GM12878 (cell line): ENCODE results near the gene AGAP9. TPM values are rescaled to one million over a fixed set of nuclear protein-coding genes. Genes with fewer than 3 reads are reported as not detected.
"Not testable (repeated sequence)": the region's sequence is repeated elsewhere in the genome, so short reads cannot be mapped to it uniquely, and the experiment has no call there.

Experiments used
- ATAC-seq: fragments of 200-7000 bp; cut with Tn5 transposase; 3 replicates; pipeline ENCODE4 v1.9.1; 2020; ENCODE audit warnings: mild to moderate bottlenecking, moderate library complexity
- BruUV-seq: library from RNA; stranded (reverse); fragments of 400-500 nt; replicated peaks from 2 replicates; lab custom pipeline; 2021; lab: Mats Ljungman, UMichigan
- CTCF ChIA-PET: fragments of 300-600 bp; sonication (Branson Sonifier 250); formaldehyde crosslinking; extraction: SDS; loops from one replicate; lab custom pipeline; 2021; ENCODE audit warnings: inconsistent platforms; lab: Yijun Ruan, JAX
- POLR2A ChIA-PET: fragments of 350-600 bp; formaldehyde crosslinking; extraction: SDS; loops from one replicate; lab custom pipeline; 2021; ENCODE audit warnings: inconsistent platforms; lab: Charles Lee
- RAD21 ChIA-PET: fragments of 300-600 bp; sonication (Branson Sonifier 250); formaldehyde crosslinking; loops from one replicate; lab custom pipeline; 2023; ENCODE audit warnings: antibody characterized with exemption; ENCODE audit not compliant: unreplicated experiment; lab: Charles Lee
- SMC1A ChIA-PET: fragments of 300-600 bp; sonication (Branson Sonifier 250); formaldehyde crosslinking; loops from one replicate; lab custom pipeline; 2023; ENCODE audit not compliant: unreplicated experiment, uncharacterized antibody; lab: Charles Lee
- DNase-seq: peaks from one replicate; pipeline ENCODE4 v3.0.0-alpha.2; 2011; ENCODE audit warnings: low read depth, low spot score
- FAIRE-seq: peaks from 3 replicates; lab custom pipeline; 2011; peaks lifted over from hg19 to GRCh38; lab: Jason Lieb, UNC
- H2AFZ ChIP-seq: 2 replicates; pipeline ENCODE4 v1.6.0; 2011; ENCODE audit warnings: low read depth, low read length, control low read depth; ENCODE audit not compliant: control insufficient read depth
- H3K27ac ChIP-seq: 2 replicates; pipeline ENCODE4 v1.5.1; 2011; ENCODE audit warnings: control low read depth; ENCODE audit not compliant: control insufficient read depth, insufficient read depth
- H3K27me3 ChIP-seq, 2 experiments: replicated peaks in 1 of 2; 2 replicates each; pipeline versions ENCODE4 v1.6.0 to v1.6.1; 2011; ENCODE audit warnings: low read length in 1 of 2; ENCODE audit not compliant: control insufficient read depth in 2 of 2, insufficient read depth in 2 of 2
- H3K36me3 ChIP-seq, 2 experiments: 2 replicates each; pipeline ENCODE4 v1.5.1; 2011; ENCODE audit warnings: low read length in 1 of 2; ENCODE audit not compliant: control insufficient read depth in 2 of 2, insufficient read depth in 2 of 2
- H3K4me1 ChIP-seq: 2 replicates; pipeline ENCODE4 v1.6.1; 2011; ENCODE audit warnings: mild to moderate bottlenecking, low read length, moderate library complexity, mixed read lengths; ENCODE audit not compliant: control insufficient read depth, insufficient read depth
- H3K4me2 ChIP-seq: 2 replicates; pipeline ENCODE4 v1.6.0; 2011; ENCODE audit warnings: control low read depth; ENCODE audit not compliant: control insufficient read depth, insufficient read depth
- H3K4me3 ChIP-seq: fragments of 200-600 bp; sonication (generic); 2 replicates; pipeline ENCODE4 v1.5.1; 2016
- H3K79me2 ChIP-seq: 2 replicates; pipeline ENCODE4 v1.6.0; 2011; ENCODE audit warnings: low read length; ENCODE audit not compliant: control insufficient read depth, insufficient read depth
- H3K9ac ChIP-seq: 2 replicates; pipeline ENCODE4 v1.8.0; 2011; ENCODE audit warnings: low read length, control low read depth, mixed read lengths; ENCODE audit not compliant: control insufficient read depth, insufficient read depth
- H3K9me3 ChIP-seq: replicated peaks from 3 replicates; pipeline ENCODE4 v1.5.1; 2011; ENCODE audit warnings: mild to moderate bottlenecking, low read length; ENCODE audit not compliant: control insufficient read depth, insufficient read depth
- H4K20me1 ChIP-seq: 2 replicates; pipeline ENCODE4 v1.6.0; 2011; ENCODE audit not compliant: control insufficient read depth, insufficient read depth
- WGBS: methylation state at CpG from one replicate; pipeline ENCODE4 v1.1.6; 2016; ENCODE audit warnings: low lambda C conversion rate; ENCODE audit not compliant: insufficient replicate concordance, insufficient coverage; ENCODE audit errors: missing lambda C conversion rate; 5-methylcytosine and 5-hydroxymethylcytosine counted together
- in situ Hi-C: fragments of 300-500 bp; cut with MboI; formaldehyde crosslinking; loops from 9 replicates; pipeline ENCODE4 v1.14.3; 2018; ENCODE audit warnings: mixed read lengths
- intact Hi-C: fragments of 100-400 bp; cut with micrococcal nuclease; formaldehyde crosslinking; loops from one replicate; pipeline ENCODE4 v1.14.2; 2022; ENCODE audit not compliant: unreplicated experiment
- polyA plus RNA-seq, 11 experiments: library from polyadenylated mRNA; depleted of rRNA in 4 of 11; unstranded in 6 of 11; stranded (reverse) in 5 of 11; fragments of >200 nt; fragmentation: Nextera tagmentation in 4 of 11; fragmentation: Illumina TruSeq in 1 of 11; extraction: Ambion mirVana in 4 of 11; extraction: Trizol in 1 of 11; gene quantifications; 1 replicate in 1 of 11; 2 replicates in 10 of 11; pipeline versions ENCODE4 v1.2.1 to v1.2.3, GENCODE V29; 2011 to 2016; ENCODE audit warnings: inconsistent platforms in 2 of 11, missing spikeins in 2 of 11, low read depth in 1 of 11
- total RNA-seq, 4 experiments: library from RNA; depleted of rRNA in 3 of 4; stranded (reverse); fragments of >200 nt in 3 of 4; fragmentation: Illumina TruSeq in 1 of 4; extraction: Trizol in 1 of 4; gene quantifications; 2 replicates each; pipeline versions ENCODE4 v1.2.1 to v1.2.3, GENCODE V29; 2013 to 2021

AGAP9 gene
- total and polyA plus RNA-seq, 10 of the 15 experiments (the other 5 are each of a cell fraction or from before 2014, with no cell fraction given): 0.32 to 8.8 (median 3.6) TPM

- H3K27me3 ChIP-seq, H3K9me3 ChIP-seq, POLR2A ChIA-PET, SMC1A ChIA-PET, H3K36me3 ChIP-seq, H3K79me2 ChIP-seq, intact Hi-C loops, FAIRE-seq, RAD21 ChIA-PET, in situ Hi-C loops, H3K4me3 ChIP-seq, ATAC-seq, H3K27ac ChIP-seq, DNase-seq, H4K20me1 ChIP-seq, H3K4me2 ChIP-seq, H2AFZ ChIP-seq, H3K4me1 ChIP-seq, BruUV-seq, CTCF ChIA-PET, H3K9ac ChIP-seq: not testable (repeated sequence)
- 68% methylated on average over 7 of the region's 7 CpGs for WGBS
These were observed 37.0 kb upstream of the AGAP9 start for GRCh38 chr10:47560452-47560851.

- H3K9me3 ChIP-seq, in situ Hi-C loops, DNase-seq, RAD21 ChIA-PET, SMC1A ChIA-PET, H3K79me2 ChIP-seq, H3K9ac ChIP-seq, intact Hi-C loops, H3K4me1 ChIP-seq, H3K4me3 ChIP-seq, ATAC-seq, H3K27me3 ChIP-seq, POLR2A ChIA-PET, H4K20me1 ChIP-seq, H3K4me2 ChIP-seq, H3K27ac ChIP-seq, CTCF ChIA-PET, FAIRE-seq, BruUV-seq, H3K36me3 ChIP-seq, H2AFZ ChIP-seq: not testable (repeated sequence)
- WGBS: 83% methylated on average over 1 of the region's 1 CpG
These were observed 36.4 kb upstream of the AGAP9 start for GRCh38 chr10:47559718-47560308.

- BruUV-seq, POLR2A ChIA-PET, RAD21 ChIA-PET, H3K9ac ChIP-seq, FAIRE-seq, H4K20me1 ChIP-seq, H3K4me2 ChIP-seq, H2AFZ ChIP-seq, H3K27ac ChIP-seq, H3K9me3 ChIP-seq, in situ Hi-C loops, SMC1A ChIA-PET, H3K79me2 ChIP-seq, H3K27me3 ChIP-seq, CTCF ChIA-PET, ATAC-seq, intact Hi-C loops, H3K4me3 ChIP-seq, H3K36me3 ChIP-seq, DNase-seq, H3K4me1 ChIP-seq: not testable (repeated sequence)
- WGBS: 49% methylated on average over 5 of the region's 5 CpGs
These were observed 34.7 kb upstream of the AGAP9 start for GRCh38 chr10:47558109-47558508.

- intact Hi-C loops, H4K20me1 ChIP-seq, CTCF ChIA-PET, in situ Hi-C loops, FAIRE-seq, ATAC-seq, H3K9ac ChIP-seq, SMC1A ChIA-PET, H3K36me3 ChIP-seq, BruUV-seq, RAD21 ChIA-PET, H2AFZ ChIP-seq, H3K79me2 ChIP-seq, H3K4me2 ChIP-seq, H3K27me3 ChIP-seq, H3K27ac ChIP-seq, H3K4me1 ChIP-seq, DNase-seq, H3K4me3 ChIP-seq, POLR2A ChIA-PET, H3K9me3 ChIP-seq: not testable (repeated sequence)
These were observed 34.2 kb upstream of the AGAP9 start for GRCh38 chr10:47557616-47558015.
